RWPE1 (cell line): Measurements from ENCODE around the gene AUH.
"Not testable (repeated sequence)": the region's sequence is repeated elsewhere in the genome, so short reads cannot be mapped to it uniquely, and the experiment has no call there.

ENCODE experiments used
- CTCF ChIA-PET: fragments of 350-600 bp; sonication (Branson Sonifier 250); formaldehyde crosslinking; extraction: SDS; loops from one replicate; lab custom pipeline; 2021; lab: Yijun Ruan, JAX
- POLR2A ChIA-PET: fragments of 400-600 bp; formaldehyde crosslinking; extraction: SDS; loops from one replicate; lab custom pipeline; 2020; ENCODE audit warnings: antibody characterized with exemption; ENCODE audit not compliant: low non-redundant PET; lab: Yijun Ruan, JAX
- DNase-seq: peaks from one replicate; pipeline ENCODE4 v3.0.0; 2012; ENCODE audit warnings: low spot score
- H3K27ac ChIP-seq: fragments of 450-650 bp; 2 replicates; pipeline ENCODE4 v1.5.1; 2017
- TF ChIP-seq, protein P1 (sequence below): fragments of 450-650 bp; conservative IDR thresholded peaks from 2 replicates; pipeline ENCODE4 v1.5.1; 2017; ENCODE audit warnings: low read depth, mild to moderate bottlenecking

AUH gene

DNA sequence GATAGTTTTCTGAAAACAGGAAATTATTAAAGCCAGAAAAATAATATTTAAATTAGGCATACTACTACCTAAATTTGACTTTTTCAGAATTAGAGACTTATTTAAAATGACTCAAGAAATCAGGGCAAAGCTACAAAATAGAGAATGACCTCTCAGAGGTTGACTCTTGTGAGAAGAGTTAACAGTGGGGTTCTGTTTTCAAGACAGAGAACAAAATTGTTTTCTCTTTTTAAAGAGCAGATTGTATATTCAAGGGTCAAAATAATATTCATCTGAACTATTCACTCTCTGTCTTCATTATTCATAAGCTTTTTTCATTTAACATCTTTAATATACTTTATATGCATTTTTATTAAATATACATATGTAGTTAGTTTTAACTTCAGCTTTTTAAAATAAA, 21.9 kb upstream of the AUH start:
- POLR2A ChIA-PET: no interaction called here
- no peak for DNase-seq
- CTCF ChIA-PET: interaction anchor here (0.6 to 0.9 kb wide), 3 partner anchors 10 to 885 kb away, joined by 3 to 4 read pairs (median 3); no protein-coding TSS in a partner anchor
- no peak overlapping the region for H3K27ac ChIP-seq
- TF ChIP-seq, protein P1, sequence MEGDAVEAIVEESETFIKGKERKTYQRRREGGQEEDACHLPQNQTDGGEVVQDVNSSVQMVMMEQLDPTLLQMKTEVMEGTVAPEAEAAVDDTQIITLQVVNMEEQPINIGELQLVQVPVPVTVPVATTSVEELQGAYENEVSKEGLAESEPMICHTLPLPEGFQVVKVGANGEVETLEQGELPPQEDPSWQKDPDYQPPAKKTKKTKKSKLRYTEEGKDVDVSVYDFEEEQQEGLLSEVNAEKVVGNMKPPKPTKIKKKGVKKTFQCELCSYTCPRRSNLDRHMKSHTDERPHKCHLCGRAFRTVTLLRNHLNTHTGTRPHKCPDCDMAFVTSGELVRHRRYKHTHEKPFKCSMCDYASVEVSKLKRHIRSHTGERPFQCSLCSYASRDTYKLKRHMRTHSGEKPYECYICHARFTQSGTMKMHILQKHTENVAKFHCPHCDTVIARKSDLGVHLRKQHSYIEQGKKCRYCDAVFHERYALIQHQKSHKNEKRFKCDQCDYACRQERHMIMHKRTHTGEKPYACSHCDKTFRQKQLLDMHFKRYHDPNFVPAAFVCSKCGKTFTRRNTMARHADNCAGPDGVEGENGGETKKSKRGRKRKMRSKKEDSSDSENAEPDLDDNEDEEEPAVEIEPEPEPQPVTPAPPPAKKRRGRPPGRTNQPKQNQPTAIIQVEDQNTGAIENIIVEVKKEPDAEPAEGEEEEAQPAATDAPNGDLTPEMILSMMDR: no peak

DNA sequence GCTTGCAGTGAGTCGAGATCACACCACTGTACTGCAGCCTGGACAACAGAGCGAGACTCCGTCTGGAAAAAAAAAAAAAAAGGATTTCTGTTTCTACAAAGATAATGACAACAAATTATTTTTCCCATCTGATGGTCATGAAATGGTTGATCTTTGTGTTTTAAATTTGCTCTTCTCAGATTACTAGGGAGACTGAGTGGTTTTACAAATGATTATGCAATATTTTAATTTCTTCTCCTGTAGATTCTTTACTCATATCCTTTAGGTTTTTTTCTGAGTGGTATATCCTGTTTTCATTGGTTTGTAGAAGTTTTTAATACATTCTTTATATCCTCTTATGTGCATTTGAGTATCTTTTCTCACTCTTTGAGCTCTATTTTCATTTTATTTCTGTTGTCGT, 20.6 kb upstream of the AUH start:
- ChIA-PET CTCF (no interaction called here), POLR2A (no interaction called here)
- no peak overlapping the region for H3K27ac ChIP-seq
- no peak for DNase-seq
- TF ChIP-seq, protein P1: no peak

DNA sequence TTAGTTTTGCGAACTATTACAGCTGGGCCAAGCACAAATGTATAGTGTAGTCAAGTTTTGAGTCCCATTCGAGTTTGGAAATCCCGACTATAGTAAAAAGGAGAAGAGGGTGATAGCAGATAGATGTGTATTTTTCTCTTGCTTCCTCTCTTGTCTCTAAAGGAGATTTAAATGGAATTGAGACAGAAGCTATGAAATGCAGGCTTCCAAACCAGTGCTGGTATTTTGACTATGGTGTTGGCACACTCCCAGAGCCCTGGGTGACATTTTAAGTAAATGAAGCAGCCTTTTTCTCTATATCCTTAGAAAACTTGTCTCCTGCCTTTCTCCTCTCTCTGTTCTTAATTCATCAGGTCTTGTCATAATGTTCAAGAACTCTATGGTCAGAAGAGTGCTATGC, 17.7 kb upstream of the AUH start:
- POLR2A ChIA-PET: no interaction called here
- no peak for DNase-seq
- CTCF ChIA-PET: no interaction called here
- no peak overlapping the region for H3K27ac ChIP-seq
- TF ChIP-seq, protein P1: no peak

DNA sequence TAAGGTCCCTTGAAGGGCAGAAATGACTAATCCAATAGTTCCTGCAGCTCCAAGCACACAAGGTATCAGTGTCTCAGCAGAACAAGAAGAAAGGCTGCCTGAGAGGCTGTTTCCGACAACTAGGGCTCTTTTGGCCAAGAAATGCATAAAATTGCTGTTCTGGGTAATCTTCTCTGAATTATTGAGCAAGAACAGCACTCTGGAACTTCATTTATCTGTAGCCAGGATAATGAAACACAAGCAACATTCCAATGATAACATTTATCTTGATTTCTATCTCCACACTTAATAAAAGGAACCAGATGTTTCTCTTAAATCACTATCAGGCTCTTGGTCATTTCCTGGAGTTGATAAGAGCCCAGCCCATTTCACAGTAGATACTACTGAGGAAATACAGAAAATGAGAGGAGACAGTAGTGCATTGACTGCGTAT, 17.0 kb upstream of the AUH start:
- CTCF ChIA-PET: no interaction called here
- TF ChIP-seq, protein P1: no peak
- H3K27ac ChIP-seq: no peak overlapping the region
- POLR2A ChIA-PET: interaction anchor here (0.6 kb wide), 1 partner anchor 13 kb away, joined by 3 read pairs; no protein-coding TSS in a partner anchor
- no peak for DNase-seq

DNA sequence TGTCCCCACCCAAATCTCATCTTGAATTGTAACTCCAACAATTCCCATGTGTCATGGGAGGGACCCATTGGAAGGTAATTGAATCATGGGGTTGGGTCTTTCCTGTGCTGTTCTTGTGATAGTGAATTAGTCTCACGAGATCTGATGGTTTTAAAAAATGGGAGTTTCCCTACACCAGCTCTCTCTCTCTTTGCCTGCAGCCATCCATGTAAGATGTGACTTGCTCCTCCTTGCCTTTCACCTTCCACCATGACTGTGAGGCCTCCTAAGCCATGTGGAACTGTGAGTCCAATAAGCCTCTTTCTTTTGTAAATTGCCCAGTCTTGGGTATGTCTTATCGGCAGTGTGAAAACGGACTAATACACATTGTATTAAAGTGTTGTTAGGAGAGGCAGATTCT, 16.3 kb upstream of the AUH start:
- H3K27ac ChIP-seq, CTCF ChIA-PET: not testable (repeated sequence)
- POLR2A ChIA-PET: interaction anchor here (0.6 kb wide), 1 partner anchor 13 kb away, joined by 3 read pairs; no protein-coding TSS in a partner anchor

DNA sequence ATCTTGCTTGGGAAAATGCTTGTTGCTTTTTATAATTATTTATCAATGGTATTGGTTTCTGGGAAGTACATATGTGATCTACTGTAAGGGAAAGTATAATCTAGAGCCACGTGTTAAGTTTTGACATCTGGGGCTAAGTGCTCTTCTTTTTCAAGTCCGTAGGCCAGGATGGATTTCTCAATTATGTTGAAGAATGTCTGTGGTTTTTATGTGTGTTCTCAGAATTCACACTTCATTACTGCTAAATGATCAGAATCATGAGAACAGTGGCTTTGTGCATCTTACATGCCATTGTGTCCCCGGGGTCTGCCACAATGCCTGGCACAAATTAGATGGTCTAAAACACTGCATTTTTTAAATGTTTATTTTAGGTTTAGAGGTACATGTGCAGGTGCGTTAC, 14.5 kb upstream of the AUH start:
- CTCF ChIA-PET: no interaction called here
- TF ChIP-seq, protein P1: no peak
- no peak for DNase-seq
- no peak overlapping the region for H3K27ac ChIP-seq
- POLR2A ChIA-PET: no interaction called here

More for the DNA sequence above, 16.3 kb upstream of the AUH start:
- DNase-seq: not testable (repeated sequence)

DNA sequence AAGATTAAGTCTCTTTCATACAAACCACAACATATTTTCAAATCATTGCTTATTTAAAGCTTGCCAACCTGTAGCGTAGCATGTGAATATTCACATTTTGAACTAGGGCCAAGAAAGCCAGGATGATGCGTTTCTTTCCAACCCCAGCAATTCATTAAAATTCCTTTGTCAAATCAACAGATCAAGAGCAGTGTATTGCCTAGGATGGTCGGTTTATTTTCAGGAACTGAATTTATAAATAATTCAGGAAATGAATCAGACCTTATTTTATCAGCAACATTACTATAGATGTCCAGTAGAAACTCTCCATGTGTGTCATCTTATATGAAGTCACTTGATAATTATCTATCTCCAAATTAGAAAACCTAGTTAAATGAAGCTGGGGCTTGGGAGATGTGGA, 13.2 kb upstream of the AUH start:
- no peak overlapping the region for H3K27ac ChIP-seq
- TF ChIP-seq, protein P1: no peak
- POLR2A ChIA-PET: no interaction called here
- no peak for DNase-seq
- CTCF ChIA-PET: no interaction called here
